Measurements from ENCODE around the gene PNPLA8. TPM values are rescaled to one million over a fixed set of nuclear protein-coding genes. Genes with fewer than 3 reads are reported as not detected.

The PNPLA8 gene, protein sequence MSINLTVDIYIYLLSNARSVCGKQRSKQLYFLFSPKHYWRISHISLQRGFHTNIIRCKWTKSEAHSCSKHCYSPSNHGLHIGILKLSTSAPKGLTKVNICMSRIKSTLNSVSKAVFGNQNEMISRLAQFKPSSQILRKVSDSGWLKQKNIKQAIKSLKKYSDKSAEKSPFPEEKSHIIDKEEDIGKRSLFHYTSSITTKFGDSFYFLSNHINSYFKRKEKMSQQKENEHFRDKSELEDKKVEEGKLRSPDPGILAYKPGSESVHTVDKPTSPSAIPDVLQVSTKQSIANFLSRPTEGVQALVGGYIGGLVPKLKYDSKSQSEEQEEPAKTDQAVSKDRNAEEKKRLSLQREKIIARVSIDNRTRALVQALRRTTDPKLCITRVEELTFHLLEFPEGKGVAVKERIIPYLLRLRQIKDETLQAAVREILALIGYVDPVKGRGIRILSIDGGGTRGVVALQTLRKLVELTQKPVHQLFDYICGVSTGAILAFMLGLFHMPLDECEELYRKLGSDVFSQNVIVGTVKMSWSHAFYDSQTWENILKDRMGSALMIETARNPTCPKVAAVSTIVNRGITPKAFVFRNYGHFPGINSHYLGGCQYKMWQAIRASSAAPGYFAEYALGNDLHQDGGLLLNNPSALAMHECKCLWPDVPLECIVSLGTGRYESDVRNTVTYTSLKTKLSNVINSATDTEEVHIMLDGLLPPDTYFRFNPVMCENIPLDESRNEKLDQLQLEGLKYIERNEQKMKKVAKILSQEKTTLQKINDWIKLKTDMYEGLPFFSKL
- 23.0 and 24.2 TPM in 2 replicates for total RNA-seq (2014; rRNA removed; shearing (Covaris generic))
- total RNA-seq (2022): 26.4 and 31.4 TPM in 2 replicates
- Bru-seq, nascent RNA: percentile 84 among the genes with signal in this experiment
- BruChase-seq, experiment 1, labeled RNA remaining after a 6-hour chase: percentile 62 among the genes with signal in this experiment
- BruChase-seq, experiment 2, labeled RNA remaining after a 2-hour chase: percentile 80 among the genes with signal in this experiment
- long read RNA-seq, transcript PNPLA8-201 (11 exons, 3,490 nt): major isoform, 37 of 95 reads
- long read RNA-seq, transcript PNPLA8-206 (10 exons, 3,462 nt): minor isoform, 20 of 95 reads
- long read RNA-seq, partial matches to known transcripts: 13 of 95 reads
- long read RNA-seq, other reads (novel, unspliced or antisense): 21 of 95 reads

DNA sequence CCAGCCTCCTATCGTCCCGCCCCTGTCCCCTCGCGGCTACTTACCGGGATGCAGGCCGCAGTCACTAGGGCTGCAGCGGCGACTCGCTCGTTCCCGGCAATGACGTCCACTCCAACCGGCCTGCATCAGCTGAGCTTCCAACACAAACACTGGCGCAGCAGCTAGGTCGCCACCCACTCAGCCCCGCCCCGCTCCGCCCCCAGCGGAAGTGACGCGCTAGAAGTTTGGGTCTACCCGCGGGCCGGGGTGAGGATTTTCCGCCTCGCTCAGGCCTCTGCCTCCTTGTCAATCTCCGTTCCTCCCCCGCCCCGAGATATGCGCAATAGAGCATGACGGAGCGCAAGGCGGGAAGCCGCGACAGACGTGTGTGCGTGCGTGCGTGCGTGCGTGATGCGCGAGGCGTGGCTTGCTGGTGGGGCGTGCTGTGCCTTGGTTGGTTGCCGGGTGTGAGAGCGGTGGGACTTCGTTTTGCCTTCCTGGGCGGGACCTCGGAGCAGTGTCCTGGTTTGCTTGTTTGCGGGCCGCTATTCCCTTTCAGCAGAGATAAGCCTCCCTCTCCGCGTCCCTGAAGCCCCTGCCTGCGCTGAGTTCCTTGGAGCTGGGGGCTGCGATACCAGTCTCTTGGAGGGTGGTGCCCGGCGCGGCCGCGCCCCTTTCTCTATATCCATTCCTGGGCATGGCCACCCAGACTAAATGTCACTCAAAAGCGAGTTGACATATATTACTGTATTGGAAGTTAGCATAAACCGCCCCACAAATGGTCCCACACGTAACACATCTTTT is at the start of gene PNPLA8:
TSS of gene PNPLA8 (minus strand) at position 151 of the 783 bp plus-strand sequence. CDS start 10,644 bp downstream, outside the sequence.
- CTCF ChIA-PET (ENCODE audit: unreplicated experiment): interaction anchor here (1.0 to 1.2 kb wide), 2 partner anchors 8 to 25 kb away, joined by 3 read pairs; no protein-coding TSS in a partner anchor
- TF ChIP-seq EZH2phosphoT487 (IDR thresholded peaks at IDR 0.05; ENCODE audit: borderline replicate concordance, low read depth, low read length) (no peak), CTCF (conservative IDR thresholded peaks at IDR 0.05; ENCODE audit: low read length) (no peak)

DNA sequence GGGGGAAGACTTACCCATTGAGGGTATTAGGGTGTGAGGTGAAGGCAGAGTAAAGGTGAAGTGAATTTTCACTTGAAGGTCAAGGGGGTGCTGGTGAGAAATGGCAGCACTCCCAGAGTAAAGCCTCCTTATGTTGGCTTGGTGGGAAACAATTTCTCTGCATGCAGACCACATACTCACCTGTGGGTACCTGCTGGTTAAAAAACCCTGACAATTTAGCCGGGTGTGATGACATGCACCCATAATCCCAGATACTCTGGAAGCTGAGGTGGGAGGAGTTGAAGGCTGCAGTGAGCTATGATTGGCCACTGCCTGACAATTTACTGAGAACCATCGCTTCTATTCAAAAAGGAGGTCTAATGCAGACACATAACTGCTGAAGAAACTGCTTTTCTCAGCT is 49.2 kb upstream of the PNPLA8 start:
- intact Hi-C loops (cut with micrococcal nuclease; ENCODE audit: unreplicated experiment): no loop called here
- Histone ChIP-seq H3K27ac (ENCODE audit: low read depth, low read length, poor library complexity, severe bottlenecking) (no peak overlapping the region), H3K9me2 (ENCODE audit: insufficient read depth, low read length) (no peaks in the 10 kb centered on the region), H3K9me3 (ENCODE audit: low read length) (peaks cover 4% of the 10 kb centered on the region; the same call in 1 of the 2 replicates), H2AFZ (ENCODE audit: low read length) (no peak overlapping the region), H4K20me1 (ENCODE audit: insufficient read depth, low read length) (peaks cover 7% of the 10 kb centered on the region; the same call in 1 of the 2 replicates), H3K4me3 (ENCODE audit: low read depth, low read length, poor library complexity, severe bottlenecking) (no peak overlapping the region), H3K36me3 (ENCODE audit: insufficient read depth, low read length) (peaks cover 70% of the 10 kb centered on the region), H3K4me1 (ENCODE audit: insufficient read depth, low read length, poor library complexity, severe bottlenecking) (peaks cover 12% of the 10 kb centered on the region), H3K79me2 (ENCODE audit: insufficient read depth, low read depth, low read length) (peaks cover 39% of the 10 kb centered on the region), H3K4me2 (ENCODE audit: low read length) (no peak overlapping the region)
- ChIA-PET POLR2A (interaction anchor here (0.7 to 2.0 kb wide), 3 partner anchors 17 to 684 kb away, joined by 4 to 6 read pairs (median 5); no protein-coding TSS in a partner anchor), CTCF (ENCODE audit: unreplicated experiment) (no interaction called here)
- no peak for DNase-seq (ENCODE audit: low spot score)
- BruUV-seq (replicated peaks): no TSS peak
- TF ChIP-seq CTCF (conservative IDR thresholded peaks at IDR 0.05; ENCODE audit: low read length) (no peak), EZH2phosphoT487 (IDR thresholded peaks at IDR 0.05; ENCODE audit: borderline replicate concordance, low read depth, low read length) (no peak)

More for the DNA sequence above, at the start of gene PNPLA8:
- Histone ChIP-seq H2AFZ (ENCODE audit: low read length) (peak within 1 kb of the TSS; percentile 57; the same call in 1 of the 2 replicates), H3K4me1 (ENCODE audit: insufficient read depth, low read length, poor library complexity, severe bottlenecking) (peaks cover 34% of the 10 kb centered on the region), H3K9me2 (ENCODE audit: insufficient read depth, low read length) (no peaks in the 10 kb centered on the region), H3K79me2 (ENCODE audit: insufficient read depth, low read depth, low read length) (peaks cover 44% of the 10 kb centered on the region), H3K36me3 (ENCODE audit: insufficient read depth, low read length) (peaks cover 8% of the 10 kb centered on the region; the same call in 1 of the 2 replicates), H3K4me3 (ENCODE audit: low read depth, low read length, poor library complexity, severe bottlenecking) (peak within 1 kb of the TSS; percentile 84), H3K27ac (ENCODE audit: low read depth, low read length, poor library complexity, severe bottlenecking) (peak within 1 kb of the TSS; percentile 73), H3K4me2 (ENCODE audit: low read length) (peak within 1 kb of the TSS; percentile 91), H3K9me3 (ENCODE audit: low read length) (no peaks in the 10 kb centered on the region), H4K20me1 (ENCODE audit: insufficient read depth, low read length) (no peaks in the 10 kb centered on the region)
- peak; percentile 99 for DNase-seq (ENCODE audit: low spot score)
- intact Hi-C loops (cut with micrococcal nuclease; ENCODE audit: unreplicated experiment): loop anchor here (1.0 to 2.0 kb wide), 2 partner anchors 23 to 43 kb away; partner anchors contain the start of genes DNAJB9 and THAP5
- POLR2A ChIA-PET: interaction anchor here (0.6 to 4.3 kb wide), 19 partner anchors 9 to 429 kb away, joined by 3 to 44 read pairs (median 5); partner anchors contain the start of genes DNAJB9 and THAP5
- BruUV-seq (replicated peaks): no TSS peak
